Upper lobe of left lung (tissue), 6 donors: ENCODE data around the gene SLC29A3. TPM values are rescaled to one million over a fixed set of nuclear protein-coding genes. Genes with fewer than 3 reads are reported as not detected.

Source experiments
- ATAC-seq, 2 donors: fragments of 200-7000 bp; cut with Tn5 transposase; one replicate each; pipeline ENCODE4 v1.9.1; 2022; ENCODE audit warnings: mild to moderate bottlenecking in 2 of 2, moderate library complexity in 2 of 2; ENCODE audit not compliant: low FRiP score in 2 of 2
- DNase-seq, 2 donors: peaks; one replicate each; pipeline ENCODE4 v3.0.0-alpha.2; 2019 to 2020
- H3K27ac ChIP-seq, 4 donors: fragments of 200-600 bp; sonication (generic); one replicate each; pipeline ENCODE4 v1.5.1; 2016 to 2019
- H3K27me3 ChIP-seq, 4 donors: fragments of 200-600 bp; sonication (generic); one replicate each; pipeline ENCODE4 v1.5.1; 2017 to 2019
- H3K36me3 ChIP-seq, 4 donors: fragments of 200-600 bp; sonication (generic); one replicate each; pipeline ENCODE4 v1.5.1; 2016 to 2019
- H3K4me1 ChIP-seq, 4 donors: fragments of 200-600 bp; sonication (generic); one replicate each; pipeline ENCODE4 v1.5.1; 2018 to 2019
- H3K4me3 ChIP-seq, 4 donors: fragments of 200-600 bp; sonication (generic); one replicate each; pipeline ENCODE4 v1.5.1; 2017 to 2019; ENCODE audit warnings: mild to moderate bottlenecking in 2 of 4, moderate library complexity in 1 of 4
- H3K9me3 ChIP-seq, 4 donors: fragments of 200-600 bp; sonication (generic); one replicate each; pipeline ENCODE4 v1.5.1; 2018 to 2019
- EP300 ChIP-seq, 4 donors: sonication (generic); formaldehyde crosslinking; IDR thresholded peaks; one replicate each; pipeline ENCODE4 v1.5.1; 2017; ENCODE audit warnings: antibody characterized with exemption in 4 of 4, control low read depth in 2 of 4
- POLR2A ChIP-seq, 4 donors: fragments of 450-650 bp; IDR thresholded peaks; one replicate each; pipeline ENCODE4 v1.5.1; 2016 to 2017; ENCODE audit warnings: antibody characterized with exemption in 4 of 4, mild to moderate bottlenecking in 2 of 4
- POLR2AphosphoS5 ChIP-seq, 2 donors: sonication (generic); formaldehyde crosslinking; IDR thresholded peaks; one replicate each; pipeline ENCODE4 v1.5.1; 2017; ENCODE audit warnings: antibody characterized with exemption in 2 of 2
- WGBS, 2 donors: methylation state at CpG; one replicate each; pipeline ENCODE4 v1.1.5; 2017 to 2018; 5-methylcytosine and 5-hydroxymethylcytosine counted together
- total RNA-seq, 6 donors: library from RNA; depleted of rRNA in 4 of 6; stranded (reverse); fragments of >200 nt in 4 of 6; gene quantifications; one replicate each; pipeline versions ENCODE4 v1.1.0 to v1.2.1, GENCODE V29; 2016 to 2021
- TF ChIP-seq, protein P1 (sequence below), 6 experiments: fragments of 450-650 bp in 4 of 6; fragments of 200-600 bp in 2 of 6; sonication (generic) in 2 of 6; IDR thresholded peaks; one replicate each; pipeline ENCODE4 v1.5.1; 2016 to 2019; ENCODE audit warnings: antibody characterized with exemption in 6 of 6
- donor health status: DM: no; HTN: no; CAD: no; lungs with moderate emphysema.
- donor health status: DM: no; HTN: yes; CAD: no; lungs with severe emphysema.

Gene SLC29A3
- total RNA-seq, 6 donors from 2014 or later = 6.7 to 17.0 (median 9.2) TPM

DNA sequence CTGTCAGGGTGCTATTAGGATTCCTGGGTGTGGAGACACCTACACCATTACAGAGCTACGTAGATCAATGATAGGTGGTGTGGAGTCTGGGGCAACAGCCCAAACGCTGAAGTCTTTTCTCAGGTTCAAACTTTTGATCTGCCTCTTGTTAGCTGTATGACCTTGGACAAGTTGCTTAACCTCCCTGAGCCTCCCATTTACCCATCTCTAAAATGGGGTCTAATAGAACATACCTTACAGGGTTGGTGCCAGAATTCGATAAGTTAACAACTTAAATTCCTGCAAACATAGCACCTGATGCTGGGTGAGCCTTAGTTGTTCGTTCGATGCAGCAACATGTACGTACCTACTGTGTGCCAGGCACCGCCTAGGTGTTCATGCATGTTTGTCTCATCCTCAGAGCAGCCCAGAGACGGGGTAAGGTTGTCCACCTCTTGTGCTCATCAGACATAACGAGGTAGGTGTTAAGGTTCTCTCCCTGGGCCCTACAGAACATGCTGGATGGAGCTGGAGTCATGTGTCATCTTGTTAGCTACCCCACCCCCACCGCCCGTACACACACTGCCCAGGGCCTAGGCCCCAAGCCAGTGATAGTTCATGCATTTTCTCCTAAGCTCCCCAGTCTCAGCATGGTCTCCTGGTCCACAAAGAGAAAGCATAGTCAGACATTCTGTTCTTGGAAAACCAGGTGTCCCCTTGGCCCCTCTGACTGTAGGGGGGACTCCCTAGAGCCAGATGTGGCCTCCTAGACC, 41.0 kb upstream of the SLC29A3 start:
- Histone ChIP-seq H3K4me3 (no peak overlapping the region), H3K4me1 (peaks cover 0 to 9% (median 6%) of the 10 kb centered on the region in 4 donors), H3K27me3 (no peaks in the 10 kb centered on the region), H3K36me3 (peaks cover 0 to 14% (median 3%) of the 10 kb centered on the region in 4 donors), H3K9me3 (no peaks in the 10 kb centered on the region), H3K27ac (no peak overlapping the region)
- no peak for TF ChIP-seq EP300 (IDR thresholded peaks at IDR 0.05)
- no peak for TF ChIP-seq POLR2A (IDR thresholded peaks at IDR 0.05)
- no peak for TF ChIP-seq POLR2AphosphoS5 (IDR thresholded peaks at IDR 0.05)
- TF ChIP-seq, protein P1, sequence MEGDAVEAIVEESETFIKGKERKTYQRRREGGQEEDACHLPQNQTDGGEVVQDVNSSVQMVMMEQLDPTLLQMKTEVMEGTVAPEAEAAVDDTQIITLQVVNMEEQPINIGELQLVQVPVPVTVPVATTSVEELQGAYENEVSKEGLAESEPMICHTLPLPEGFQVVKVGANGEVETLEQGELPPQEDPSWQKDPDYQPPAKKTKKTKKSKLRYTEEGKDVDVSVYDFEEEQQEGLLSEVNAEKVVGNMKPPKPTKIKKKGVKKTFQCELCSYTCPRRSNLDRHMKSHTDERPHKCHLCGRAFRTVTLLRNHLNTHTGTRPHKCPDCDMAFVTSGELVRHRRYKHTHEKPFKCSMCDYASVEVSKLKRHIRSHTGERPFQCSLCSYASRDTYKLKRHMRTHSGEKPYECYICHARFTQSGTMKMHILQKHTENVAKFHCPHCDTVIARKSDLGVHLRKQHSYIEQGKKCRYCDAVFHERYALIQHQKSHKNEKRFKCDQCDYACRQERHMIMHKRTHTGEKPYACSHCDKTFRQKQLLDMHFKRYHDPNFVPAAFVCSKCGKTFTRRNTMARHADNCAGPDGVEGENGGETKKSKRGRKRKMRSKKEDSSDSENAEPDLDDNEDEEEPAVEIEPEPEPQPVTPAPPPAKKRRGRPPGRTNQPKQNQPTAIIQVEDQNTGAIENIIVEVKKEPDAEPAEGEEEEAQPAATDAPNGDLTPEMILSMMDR (IDR thresholded peaks at IDR 0.05) = no peak
- 93 to 96% methylated on average over 7 to 11 of the region's 11 CpGs for WGBS, 2 donors
- DNase-seq (no peak), ATAC-seq (no peak)

DNA sequence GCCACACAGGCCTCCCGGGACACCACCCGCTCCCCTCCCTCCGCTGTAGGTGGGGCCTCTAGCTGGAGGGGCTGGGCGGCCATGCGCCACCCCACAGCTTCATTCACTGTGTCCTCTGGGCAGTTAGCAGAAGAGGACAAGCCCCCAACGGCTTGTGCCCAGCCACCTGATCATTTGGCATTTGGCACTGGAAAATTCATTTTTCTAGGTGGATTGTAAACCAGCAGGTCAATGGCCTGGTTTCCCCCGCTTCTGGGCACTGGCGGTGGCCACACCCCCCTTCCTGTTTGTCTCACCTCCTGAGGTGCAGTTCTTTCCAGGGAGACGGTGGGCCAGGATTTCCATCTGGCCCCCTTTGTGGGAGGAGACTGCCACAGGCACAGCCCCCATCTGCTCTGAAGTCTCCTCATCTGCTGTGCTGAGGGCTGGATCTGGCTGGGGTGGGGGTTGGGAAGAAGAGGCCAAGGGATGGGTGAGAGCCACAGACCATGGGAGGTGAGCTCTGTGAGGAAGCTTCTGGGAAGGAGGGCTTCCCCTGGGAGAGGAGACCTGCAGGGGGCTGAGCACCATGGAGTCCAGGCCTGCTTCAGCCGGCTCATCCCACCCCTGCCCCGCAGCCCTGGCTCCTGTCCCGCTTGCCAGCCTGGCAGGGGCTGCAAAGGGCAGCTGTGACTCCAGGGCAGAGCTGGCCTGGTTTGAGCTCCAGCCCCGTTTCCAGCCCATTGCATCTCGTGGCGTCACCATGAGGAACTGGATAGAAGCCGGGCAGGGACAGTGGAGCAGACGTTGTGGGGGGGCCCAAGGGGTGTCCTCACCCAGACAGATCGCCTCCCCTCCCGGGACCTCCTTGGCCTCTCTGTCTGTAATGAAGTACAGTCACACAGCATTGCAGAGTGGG, 40.1 kb upstream of the SLC29A3 start:
- H3K27ac ChIP-seq = no peak overlapping the region
- no peaks in the 10 kb centered on the region for H3K27me3 ChIP-seq
- ATAC-seq (peak in 1 of 2 donors; percentile 8), DNase-seq (no peak)
- WGBS, 2 donors = 78 to 85% methylated on average over 12 to 18 of the region's 19 CpGs
- no peak overlapping the region for H3K4me3 ChIP-seq
- TF ChIP-seq, protein P1 (IDR thresholded peaks at IDR 0.05) = no peak
- TF ChIP-seq POLR2AphosphoS5 (IDR thresholded peaks at IDR 0.05) = no peak
- TF ChIP-seq EP300 (IDR thresholded peaks at IDR 0.05) = no peak
- TF ChIP-seq POLR2A (IDR thresholded peaks at IDR 0.05) = no peak
- no peaks in the 10 kb centered on the region for H3K9me3 ChIP-seq
- peaks cover 0 to 9% (median 6%) of the 10 kb centered on the region in 4 donors for H3K4me1 ChIP-seq
- H3K36me3 ChIP-seq = peaks cover 0 to 15% (median 3%) of the 10 kb centered on the region in 4 donors

DNA sequence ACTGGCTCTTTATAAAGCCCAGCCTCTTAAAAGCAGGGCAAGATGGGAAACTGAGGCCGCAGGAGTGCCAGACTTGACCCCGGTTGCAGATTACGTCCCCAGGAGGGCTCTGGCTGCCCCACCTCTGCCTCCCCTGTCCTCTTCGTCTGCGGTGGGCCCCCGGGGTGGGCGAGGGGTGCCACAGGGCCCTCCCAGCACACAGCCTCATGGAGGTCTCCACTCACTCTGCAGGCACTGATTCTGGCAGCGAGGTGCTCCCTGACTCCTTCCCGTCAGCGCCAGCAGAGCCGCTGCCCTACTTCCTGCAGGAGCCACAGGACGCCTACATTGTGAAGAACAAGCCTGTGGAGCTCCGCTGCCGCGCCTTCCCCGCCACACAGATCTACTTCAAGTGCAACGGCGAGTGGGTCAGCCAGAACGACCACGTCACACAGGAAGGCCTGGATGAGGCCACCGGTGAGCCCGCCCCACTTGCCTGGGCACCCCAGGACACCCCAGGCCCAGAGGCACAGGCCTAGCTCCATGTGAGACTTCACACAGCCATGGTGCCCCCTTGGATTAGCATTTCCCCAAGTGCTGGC, 39.4 kb upstream of the SLC29A3 start:
- peak in 1 of 2 donors; percentile 74 for DNase-seq
- 78 to 83% methylated on average over 8 to 22 of the region's 22 CpGs for WGBS, 2 donors
- peaks cover 0 to 7% (median 6%) of the 10 kb centered on the region in 4 donors for H3K4me1 ChIP-seq

DNA sequence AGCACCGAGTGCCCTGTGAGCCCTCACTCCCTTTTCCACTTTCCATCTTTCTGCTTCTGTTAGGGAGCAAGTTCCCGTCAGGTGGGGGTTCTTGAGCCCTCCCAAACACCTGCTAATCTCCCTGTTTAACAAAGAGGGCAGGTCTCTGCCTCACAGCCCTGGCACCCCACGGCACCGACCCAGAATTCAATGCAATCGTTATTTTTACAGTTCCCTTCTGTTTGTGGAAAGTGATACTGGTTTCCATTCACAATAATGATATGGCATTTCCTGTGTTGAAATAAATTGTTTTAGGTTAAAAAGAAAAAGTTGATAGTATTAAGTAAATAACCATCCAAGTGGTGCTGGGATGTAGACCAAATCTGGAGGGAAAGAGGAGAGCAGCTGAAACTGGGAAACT, 38.8 kb upstream of the SLC29A3 start:
- H3K4me3 ChIP-seq = no peak overlapping the region
- H3K4me1 ChIP-seq = peaks cover 0 to 2% (median under 1%) of the 10 kb centered on the region in 4 donors
- WGBS, 2 donors = 56 to 64% methylated on average over 5 of the region's 5 CpGs
- peaks cover 0 to 15% (median 4%) of the 10 kb centered on the region in 4 donors for H3K36me3 ChIP-seq
- no peak for TF ChIP-seq EP300 (IDR thresholded peaks at IDR 0.05)
- TF ChIP-seq, protein P1 (IDR thresholded peaks at IDR 0.05) = no peak
- no peak for TF ChIP-seq POLR2AphosphoS5 (IDR thresholded peaks at IDR 0.05)
- no peak for TF ChIP-seq POLR2A (IDR thresholded peaks at IDR 0.05)
- H3K27ac ChIP-seq = no peak overlapping the region
- H3K27me3 ChIP-seq = no peaks in the 10 kb centered on the region
- DNase-seq = no peak
- H3K9me3 ChIP-seq = no peaks in the 10 kb centered on the region
- ATAC-seq = no peak

More for the DNA sequence above, 39.4 kb upstream of the SLC29A3 start:
- TF ChIP-seq POLR2AphosphoS5 (IDR thresholded peaks at IDR 0.05) (no peak), EP300 (IDR thresholded peaks at IDR 0.05) (no peak), POLR2A (IDR thresholded peaks at IDR 0.05) (no peak)
- TF ChIP-seq, protein P1 (IDR thresholded peaks at IDR 0.05) = no peak
- H3K27me3 ChIP-seq = no peaks in the 10 kb centered on the region
- H3K36me3 ChIP-seq = peaks cover 0 to 15% (median 3%) of the 10 kb centered on the region in 4 donors
- no peak for ATAC-seq
- H3K27ac ChIP-seq = no peak overlapping the region
- no peaks in the 10 kb centered on the region for H3K9me3 ChIP-seq
- no peak overlapping the region for H3K4me3 ChIP-seq
